Osteoblast (primary cell): Measurements from ENCODE around the gene HP. TPM values are rescaled to one million over a fixed set of nuclear protein-coding genes. Genes with fewer than 3 reads are reported as not detected.

Experiments used
- DNase-seq: peaks from one replicate; pipeline ENCODE4 v3.0.0; 2011; ENCODE audit warnings: low spot score, mixed read lengths; ENCODE audit not compliant: insufficient read length; ENCODE audit errors: missing footprints
- H2AFZ ChIP-seq: 2 replicates; pipeline ENCODE4 v1.6.0; 2011; ENCODE audit warnings: mild to moderate bottlenecking, low read length
- H3K27ac ChIP-seq: 2 replicates; pipeline ENCODE4 v1.5.1; 2011; ENCODE audit warnings: mild to moderate bottlenecking, low read depth, low read length, moderate library complexity
- H3K27me3 ChIP-seq: 2 replicates; pipeline ENCODE4 v1.6.0; 2012; ENCODE audit warnings: mild to moderate bottlenecking, control low read depth, inconsistent platforms, low read length, moderate library complexity; ENCODE audit not compliant: insufficient read depth
- H3K36me3 ChIP-seq: 2 replicates; pipeline ENCODE4 v1.5.1; 2011; ENCODE audit warnings: mild to moderate bottlenecking, low read length, control low read depth, moderate library complexity; ENCODE audit not compliant: insufficient read depth
- H3K4me1 ChIP-seq: 2 replicates; pipeline ENCODE4 v1.5.1; 2011; ENCODE audit warnings: mild to moderate bottlenecking, low read length, control low read depth, moderate library complexity; ENCODE audit not compliant: insufficient read depth
- H3K4me2 ChIP-seq: 2 replicates; pipeline ENCODE4 v1.6.0; 2011; ENCODE audit warnings: mild to moderate bottlenecking, low read length; ENCODE audit not compliant: insufficient read depth
- H3K4me3 ChIP-seq: fragments of 200-600 bp; sonication (generic); 3 replicates; pipeline ENCODE4 v1.5.1; 2012; ENCODE audit warnings: mild to moderate bottlenecking, low read length, inconsistent platforms; ENCODE audit not compliant: insufficient read depth
- H3K79me2 ChIP-seq: 2 replicates; pipeline ENCODE4 v1.6.0; 2012; ENCODE audit warnings: mild to moderate bottlenecking, low read length, control low read depth, inconsistent platforms; ENCODE audit not compliant: insufficient read depth
- H3K9me3 ChIP-seq: 2 replicates; pipeline ENCODE4 v1.5.1; 2011; ENCODE audit warnings: low read depth, low read length, control low read depth
- H4K20me1 ChIP-seq: 2 replicates; pipeline ENCODE4 v1.6.0; 2012; ENCODE audit warnings: mild to moderate bottlenecking, low read length, control low read depth; ENCODE audit not compliant: insufficient read depth
- total RNA-seq: library from RNA; depleted of rRNA; stranded (reverse); fragments of >200 nt; gene quantifications from 2 replicates; pipeline ENCODE4 v1.2.3, GENCODE V29; 2012
- TF ChIP-seq, protein P1 (sequence below): IDR thresholded peaks from 2 replicates; pipeline ENCODE4 v1.5.1; 2011; ENCODE audit warnings: mild to moderate bottlenecking, low read depth, low read length, moderate library complexity; ENCODE audit errors: extremely low read depth

HP gene
- total RNA-seq, 1 donor = not detected

DNA sequence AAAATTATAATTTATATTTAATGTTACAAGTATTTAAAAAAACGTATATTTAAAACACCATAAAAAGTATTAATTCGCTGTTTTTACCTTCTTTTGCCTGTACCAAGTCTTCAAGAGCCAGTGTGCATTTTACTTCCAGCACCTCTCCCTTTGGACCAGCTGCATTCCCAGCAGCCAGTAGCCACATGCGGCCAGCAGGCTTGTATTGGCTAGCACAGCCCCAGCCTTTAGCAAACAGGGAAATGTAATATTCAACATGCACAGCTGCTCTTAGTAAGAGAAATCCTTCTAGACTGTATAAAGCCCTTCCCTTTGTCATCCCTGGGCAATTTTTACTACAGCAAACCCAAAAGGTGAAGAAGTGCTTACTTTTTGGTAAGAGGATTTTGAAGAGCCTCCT, 39.2 kb upstream of the HP start:
- H3K27ac ChIP-seq = no peak overlapping the region
- no peaks in the 10 kb centered on the region for H3K79me2 ChIP-seq
- H3K4me1 ChIP-seq = peaks cover 8% of the 10 kb centered on the region
- no peaks in the 10 kb centered on the region for H3K9me3 ChIP-seq
- H3K36me3 ChIP-seq = peaks cover 6% of the 10 kb centered on the region
- H4K20me1 ChIP-seq = peaks cover 3% of the 10 kb centered on the region
- DNase-seq = no peak
- H3K27me3 ChIP-seq = no peaks in the 10 kb centered on the region
- H2AFZ ChIP-seq = no peak overlapping the region
- H3K4me3 ChIP-seq = no peak overlapping the region
- TF ChIP-seq, protein P1, sequence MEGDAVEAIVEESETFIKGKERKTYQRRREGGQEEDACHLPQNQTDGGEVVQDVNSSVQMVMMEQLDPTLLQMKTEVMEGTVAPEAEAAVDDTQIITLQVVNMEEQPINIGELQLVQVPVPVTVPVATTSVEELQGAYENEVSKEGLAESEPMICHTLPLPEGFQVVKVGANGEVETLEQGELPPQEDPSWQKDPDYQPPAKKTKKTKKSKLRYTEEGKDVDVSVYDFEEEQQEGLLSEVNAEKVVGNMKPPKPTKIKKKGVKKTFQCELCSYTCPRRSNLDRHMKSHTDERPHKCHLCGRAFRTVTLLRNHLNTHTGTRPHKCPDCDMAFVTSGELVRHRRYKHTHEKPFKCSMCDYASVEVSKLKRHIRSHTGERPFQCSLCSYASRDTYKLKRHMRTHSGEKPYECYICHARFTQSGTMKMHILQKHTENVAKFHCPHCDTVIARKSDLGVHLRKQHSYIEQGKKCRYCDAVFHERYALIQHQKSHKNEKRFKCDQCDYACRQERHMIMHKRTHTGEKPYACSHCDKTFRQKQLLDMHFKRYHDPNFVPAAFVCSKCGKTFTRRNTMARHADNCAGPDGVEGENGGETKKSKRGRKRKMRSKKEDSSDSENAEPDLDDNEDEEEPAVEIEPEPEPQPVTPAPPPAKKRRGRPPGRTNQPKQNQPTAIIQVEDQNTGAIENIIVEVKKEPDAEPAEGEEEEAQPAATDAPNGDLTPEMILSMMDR = no peak
- no peak overlapping the region for H3K4me2 ChIP-seq

DNA sequence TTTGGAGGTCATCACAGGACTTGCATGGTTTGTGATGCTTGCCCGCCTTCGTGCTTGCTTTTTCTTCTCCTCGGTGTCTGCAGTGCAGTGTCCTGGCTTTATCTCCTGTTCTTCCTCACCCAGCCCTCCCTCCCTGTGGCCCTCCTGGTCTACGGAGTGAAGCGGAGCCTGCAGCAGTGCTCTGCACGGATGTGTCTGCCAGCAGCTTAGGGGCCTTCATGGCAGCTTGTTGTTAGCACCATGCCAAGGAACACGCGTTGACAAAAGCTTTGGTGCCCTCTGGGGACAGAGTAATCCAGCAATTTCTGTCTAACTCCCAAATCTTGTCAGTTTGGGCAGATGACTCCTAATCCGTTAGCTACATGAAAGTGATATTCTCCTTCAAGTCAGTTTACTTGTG, 35.8 kb upstream of the HP start:
- H3K4me2 ChIP-seq = no peak overlapping the region
- TF ChIP-seq, protein P1 = no peak

DNA sequence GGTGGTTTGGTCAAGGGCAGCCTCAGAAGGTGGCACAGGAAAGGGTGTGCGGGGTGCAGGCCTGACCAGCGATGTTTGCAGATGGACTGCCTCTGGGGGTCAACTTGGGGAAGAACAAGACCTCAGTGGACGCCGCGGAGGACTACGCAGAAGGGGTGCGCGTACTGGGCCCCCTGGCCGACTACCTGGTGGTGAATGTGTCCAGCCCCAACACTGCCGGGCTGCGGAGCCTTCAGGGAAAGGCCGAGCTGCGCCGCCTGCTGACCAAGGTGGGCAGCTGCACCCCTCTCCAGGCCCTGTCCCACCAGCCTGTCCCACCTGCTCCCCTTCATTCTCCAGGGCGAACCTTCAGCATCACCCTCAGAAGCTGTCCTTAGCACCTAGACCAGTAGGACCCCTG, 33.3 kb upstream of the HP start:
- Histone ChIP-seq H2AFZ (no peak overlapping the region), H3K79me2 (no peaks in the 10 kb centered on the region), H3K4me3 (no peak overlapping the region), H3K4me1 (no peaks in the 10 kb centered on the region), H3K36me3 (peaks cover 12% of the 10 kb centered on the region), H3K27me3 (no peaks in the 10 kb centered on the region), H3K27ac (no peak overlapping the region), H3K4me2 (no peak overlapping the region), H4K20me1 (no peaks in the 10 kb centered on the region), H3K9me3 (no peaks in the 10 kb centered on the region)
- TF ChIP-seq, protein P1 = no peak
- DNase-seq = no peak

More for the DNA sequence above, 35.8 kb upstream of the HP start:
- Histone ChIP-seq H3K4me3 (no peak overlapping the region), H3K27me3 (no peaks in the 10 kb centered on the region), H3K79me2 (no peaks in the 10 kb centered on the region), H3K36me3 (peaks cover 15% of the 10 kb centered on the region), H3K4me1 (peaks cover 7% of the 10 kb centered on the region), H3K27ac (no peak overlapping the region), H4K20me1 (no peaks in the 10 kb centered on the region), H2AFZ (no peak overlapping the region), H3K9me3 (no peaks in the 10 kb centered on the region)
- no peak for DNase-seq

DNA sequence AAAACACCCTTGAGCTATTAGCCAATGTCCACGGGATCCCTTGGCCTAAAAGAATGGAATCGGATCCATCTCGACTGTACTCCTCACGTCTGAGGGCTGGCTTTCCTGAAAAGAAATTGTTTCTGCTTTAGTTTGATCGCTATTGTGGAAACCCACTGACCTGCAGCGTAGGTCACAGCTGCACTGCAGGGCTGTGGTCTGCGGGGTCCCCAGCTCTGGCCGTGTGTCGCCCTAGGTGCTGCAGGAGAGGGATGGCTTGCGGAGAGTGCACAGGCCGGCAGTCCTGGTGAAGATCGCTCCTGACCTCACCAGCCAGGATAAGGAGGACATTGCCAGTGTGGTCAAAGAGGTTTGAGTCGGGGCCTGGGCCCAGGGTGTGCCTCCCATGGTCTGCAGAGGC, 32.2 kb upstream of the HP start:
- H3K9me3 ChIP-seq = no peaks in the 10 kb centered on the region
- no peak overlapping the region for H3K4me3 ChIP-seq
- no peak overlapping the region for H2AFZ ChIP-seq
- TF ChIP-seq, protein P1 = no peak
- no peaks in the 10 kb centered on the region for H3K4me1 ChIP-seq
- H3K27ac ChIP-seq = no peak overlapping the region
- no peaks in the 10 kb centered on the region for H3K27me3 ChIP-seq
- H4K20me1 ChIP-seq = no peaks in the 10 kb centered on the region
- no peaks in the 10 kb centered on the region for H3K79me2 ChIP-seq
- DNase-seq = no peak
- H3K36me3 ChIP-seq = peaks cover 12% of the 10 kb centered on the region
- no peak overlapping the region for H3K4me2 ChIP-seq
